ENCODE measurements around the gene TTC28.

Gene TTC28

DNA sequence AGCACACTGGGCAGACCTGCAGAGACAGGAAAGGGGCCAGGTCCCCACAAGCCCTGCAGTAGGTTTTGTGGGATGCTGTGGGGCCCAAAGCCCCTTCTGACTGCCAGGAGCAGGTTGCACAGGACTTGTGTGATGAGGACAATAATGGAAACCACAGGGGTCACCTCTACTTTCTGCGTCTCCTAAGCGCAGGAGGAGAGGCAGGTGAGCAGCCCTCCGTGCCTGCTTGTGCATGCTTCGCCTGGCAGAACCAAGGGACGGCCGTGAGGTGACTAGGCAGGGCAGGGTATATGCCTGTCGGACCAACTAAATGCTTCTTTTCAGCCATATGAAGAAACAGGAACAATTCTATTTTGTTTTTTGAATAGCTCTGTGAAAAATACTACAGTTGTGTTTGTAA is 682.7 kb downstream of the TTC28 start:
- no peaks in the 10 kb centered on the region for H3K4me1 ChIP-seq (ENCODE audit: control insufficient read depth, insufficient read depth, low read length, poor library complexity, severe bottlenecking)
- no peaks in the 10 kb centered on the region for H3K36me3 ChIP-seq (ENCODE audit: control insufficient read depth, insufficient read depth, low read length)
- H3K27me3 ChIP-seq (replicated peaks; ENCODE audit: control insufficient read depth, insufficient read depth, low read length, poor library complexity, severe bottlenecking) = no peaks in the 10 kb centered on the region
- DNase-seq = no peak
- no peak overlapping the region for H3K27ac ChIP-seq (ENCODE audit: insufficient read depth, low read length, poor library complexity, severe bottlenecking)
- H3K9me3 ChIP-seq (ENCODE audit: control insufficient read depth, low read length) = no peaks in the 10 kb centered on the region
- no peak overlapping the region for H3K4me3 ChIP-seq (ENCODE audit: insufficient read depth, low read depth, low read length, poor library complexity, severe bottlenecking)

- no peak overlapping the region for H3K27ac ChIP-seq (ENCODE audit: insufficient read depth, low read length, poor library complexity, severe bottlenecking)
- no peaks in the 10 kb centered on the region for H3K9me3 ChIP-seq (ENCODE audit: control insufficient read depth, low read length)
- H3K27me3 ChIP-seq (replicated peaks; ENCODE audit: control insufficient read depth, insufficient read depth, low read length, poor library complexity, severe bottlenecking) = no peaks in the 10 kb centered on the region
- H3K36me3 ChIP-seq (ENCODE audit: control insufficient read depth, insufficient read depth, low read length) = no peaks in the 10 kb centered on the region
- H3K4me3 ChIP-seq (ENCODE audit: insufficient read depth, low read depth, low read length, poor library complexity, severe bottlenecking) = no peak overlapping the region
- H3K4me1 ChIP-seq (ENCODE audit: control insufficient read depth, insufficient read depth, low read length, poor library complexity, severe bottlenecking) = no peaks in the 10 kb centered on the region
- no peak for DNase-seq
Observed at GRCh38 chr22:27996529-27996925, 683.1 kb downstream of the TTC28 start.

DNA sequence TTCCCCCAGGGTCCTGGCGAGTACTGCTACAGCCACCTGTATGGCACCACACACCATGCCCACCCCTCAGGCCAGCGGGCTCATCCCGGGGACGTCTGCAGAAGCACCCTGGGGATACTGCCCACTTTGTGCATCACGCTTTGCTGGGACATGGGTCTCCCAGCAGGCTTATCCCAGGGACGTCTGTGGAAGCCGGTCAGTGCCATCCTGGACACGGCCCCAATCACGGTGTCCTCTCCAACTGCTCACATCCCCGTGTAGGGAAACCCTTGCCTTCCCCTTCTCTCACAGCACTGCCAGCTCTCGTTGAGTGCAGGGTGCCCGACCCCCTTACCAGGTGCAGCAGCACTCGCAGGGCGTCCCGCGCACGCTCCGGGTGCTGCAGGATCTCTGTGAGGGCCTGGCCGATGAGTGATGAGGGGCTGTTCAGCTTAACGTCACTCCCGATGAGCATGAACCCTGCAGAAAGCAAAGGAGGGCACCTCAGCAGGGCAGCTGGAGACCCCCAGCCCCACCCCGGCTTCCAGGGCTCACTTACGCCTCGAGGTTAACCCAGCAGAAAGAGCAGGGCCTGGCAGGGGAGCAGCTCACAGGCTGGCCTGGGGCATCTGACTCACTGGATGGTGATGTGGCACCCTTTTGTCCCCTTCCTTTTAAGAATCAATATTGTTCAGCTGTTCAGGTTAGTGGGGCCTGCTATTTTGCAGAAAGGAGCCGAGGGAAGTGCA is 683.7 kb downstream of the TTC28 start:
- no peak for DNase-seq
- Histone ChIP-seq H3K36me3 (ENCODE audit: control insufficient read depth, insufficient read depth, low read length) (no peaks in the 10 kb centered on the region), H3K9me3 (ENCODE audit: control insufficient read depth, low read length) (no peaks in the 10 kb centered on the region)

DNA sequence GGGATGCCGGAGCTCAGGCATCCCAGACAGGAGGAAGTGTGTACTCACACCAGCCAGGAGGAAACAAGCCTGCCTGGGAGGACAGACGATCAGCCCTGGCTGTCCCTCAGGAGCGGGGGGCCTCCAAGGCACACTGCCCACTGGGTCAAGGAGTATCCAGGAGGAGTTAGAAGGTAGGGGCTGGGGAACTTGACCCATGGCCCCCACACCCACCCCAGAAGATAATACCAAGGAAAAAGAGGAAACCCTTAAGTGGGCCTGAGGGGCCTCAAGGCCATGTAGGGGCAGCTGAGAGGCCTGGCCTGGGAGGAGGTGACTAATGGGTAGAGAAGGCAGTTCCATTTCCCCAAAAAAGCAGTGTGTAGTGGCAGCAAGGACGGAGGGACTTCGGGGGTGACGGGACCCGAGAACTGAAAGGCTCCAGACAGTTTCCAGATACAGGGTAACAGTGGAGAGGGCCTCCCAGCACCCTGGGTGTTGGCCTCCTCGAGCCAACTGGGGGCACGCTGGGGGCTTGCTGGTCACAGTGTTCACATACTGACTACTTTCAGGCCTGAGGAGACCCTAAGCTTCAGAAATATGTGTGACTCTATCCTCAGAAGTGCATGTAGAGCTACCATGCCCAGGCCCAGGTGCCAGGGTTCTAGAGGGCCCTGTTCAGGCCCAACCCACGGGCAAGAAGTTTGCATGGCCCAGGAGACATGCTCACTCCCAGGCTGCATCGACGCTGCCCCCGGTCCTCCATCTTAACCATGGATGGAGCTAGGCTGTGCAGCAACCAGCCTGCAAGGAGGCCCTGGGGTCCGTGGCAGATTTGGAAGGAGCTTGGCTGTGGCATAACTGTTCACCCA is 684.9 kb downstream of the TTC28 start:
- Histone ChIP-seq H3K27me3 (replicated peaks; ENCODE audit: control insufficient read depth, insufficient read depth, low read length, poor library complexity, severe bottlenecking) (no peaks in the 10 kb centered on the region), H3K9me3 (ENCODE audit: control insufficient read depth, low read length) (no peaks in the 10 kb centered on the region), H3K4me1 (ENCODE audit: control insufficient read depth, insufficient read depth, low read length, poor library complexity, severe bottlenecking) (no peaks in the 10 kb centered on the region), H3K27ac (ENCODE audit: insufficient read depth, low read length, poor library complexity, severe bottlenecking) (no peak overlapping the region), H3K36me3 (ENCODE audit: control insufficient read depth, insufficient read depth, low read length) (no peaks in the 10 kb centered on the region), H3K4me3 (ENCODE audit: insufficient read depth, low read depth, low read length, poor library complexity, severe bottlenecking) (no peak overlapping the region)
- DNase-seq = no peak

More for the DNA sequence above, 683.7 kb downstream of the TTC28 start:
- Histone ChIP-seq H3K27me3 (replicated peaks; ENCODE audit: control insufficient read depth, insufficient read depth, low read length, poor library complexity, severe bottlenecking) (no peaks in the 10 kb centered on the region), H3K27ac (ENCODE audit: insufficient read depth, low read length, poor library complexity, severe bottlenecking) (no peak overlapping the region), H3K4me1 (ENCODE audit: control insufficient read depth, insufficient read depth, low read length, poor library complexity, severe bottlenecking) (no peaks in the 10 kb centered on the region), H3K4me3 (ENCODE audit: insufficient read depth, low read depth, low read length, poor library complexity, severe bottlenecking) (no peak overlapping the region)

GRCh38 chr22:27993774-27994350 is 685.8 kb downstream of the TTC28 start:
- Histone ChIP-seq H3K4me3 (ENCODE audit: insufficient read depth, low read depth, low read length, poor library complexity, severe bottlenecking) (no peak overlapping the region), H3K4me1 (ENCODE audit: control insufficient read depth, insufficient read depth, low read length, poor library complexity, severe bottlenecking) (no peaks in the 10 kb centered on the region), H3K9me3 (ENCODE audit: control insufficient read depth, low read length) (no peaks in the 10 kb centered on the region), H3K27me3 (replicated peaks; ENCODE audit: control insufficient read depth, insufficient read depth, low read length, poor library complexity, severe bottlenecking) (no peaks in the 10 kb centered on the region), H3K36me3 (ENCODE audit: control insufficient read depth, insufficient read depth, low read length) (no peaks in the 10 kb centered on the region), H3K27ac (ENCODE audit: insufficient read depth, low read length, poor library complexity, severe bottlenecking) (no peak overlapping the region)
- no peak for DNase-seq

GRCh38 chr22:27993201-27993635 is 686.4 kb downstream of the TTC28 start:
- DNase-seq = no peak
- Histone ChIP-seq H3K9me3 (ENCODE audit: control insufficient read depth, low read length) (no peaks in the 10 kb centered on the region), H3K4me1 (ENCODE audit: control insufficient read depth, insufficient read depth, low read length, poor library complexity, severe bottlenecking) (no peaks in the 10 kb centered on the region), H3K4me3 (ENCODE audit: insufficient read depth, low read depth, low read length, poor library complexity, severe bottlenecking) (no peak overlapping the region), H3K27ac (ENCODE audit: insufficient read depth, low read length, poor library complexity, severe bottlenecking) (no peak overlapping the region), H3K27me3 (replicated peaks; ENCODE audit: control insufficient read depth, insufficient read depth, low read length, poor library complexity, severe bottlenecking) (no peaks in the 10 kb centered on the region), H3K36me3 (ENCODE audit: control insufficient read depth, insufficient read depth, low read length) (no peaks in the 10 kb centered on the region)

- no peak overlapping the region for H3K27ac ChIP-seq (ENCODE audit: insufficient read depth, low read length, poor library complexity, severe bottlenecking)
- H3K9me3 ChIP-seq (ENCODE audit: control insufficient read depth, low read length) = no peaks in the 10 kb centered on the region
- DNase-seq = no peak
- H3K36me3 ChIP-seq (ENCODE audit: control insufficient read depth, insufficient read depth, low read length) = no peaks in the 10 kb centered on the region
- H3K4me3 ChIP-seq (ENCODE audit: insufficient read depth, low read depth, low read length, poor library complexity, severe bottlenecking) = no peak overlapping the region
- no peaks in the 10 kb centered on the region for H3K27me3 ChIP-seq (replicated peaks; ENCODE audit: control insufficient read depth, insufficient read depth, low read length, poor library complexity, severe bottlenecking)
- H3K4me1 ChIP-seq (ENCODE audit: control insufficient read depth, insufficient read depth, low read length, poor library complexity, severe bottlenecking) = no peaks in the 10 kb centered on the region
Observed at GRCh38 chr22:27992294-27993165, 687.1 kb downstream of the TTC28 start.

DNA sequence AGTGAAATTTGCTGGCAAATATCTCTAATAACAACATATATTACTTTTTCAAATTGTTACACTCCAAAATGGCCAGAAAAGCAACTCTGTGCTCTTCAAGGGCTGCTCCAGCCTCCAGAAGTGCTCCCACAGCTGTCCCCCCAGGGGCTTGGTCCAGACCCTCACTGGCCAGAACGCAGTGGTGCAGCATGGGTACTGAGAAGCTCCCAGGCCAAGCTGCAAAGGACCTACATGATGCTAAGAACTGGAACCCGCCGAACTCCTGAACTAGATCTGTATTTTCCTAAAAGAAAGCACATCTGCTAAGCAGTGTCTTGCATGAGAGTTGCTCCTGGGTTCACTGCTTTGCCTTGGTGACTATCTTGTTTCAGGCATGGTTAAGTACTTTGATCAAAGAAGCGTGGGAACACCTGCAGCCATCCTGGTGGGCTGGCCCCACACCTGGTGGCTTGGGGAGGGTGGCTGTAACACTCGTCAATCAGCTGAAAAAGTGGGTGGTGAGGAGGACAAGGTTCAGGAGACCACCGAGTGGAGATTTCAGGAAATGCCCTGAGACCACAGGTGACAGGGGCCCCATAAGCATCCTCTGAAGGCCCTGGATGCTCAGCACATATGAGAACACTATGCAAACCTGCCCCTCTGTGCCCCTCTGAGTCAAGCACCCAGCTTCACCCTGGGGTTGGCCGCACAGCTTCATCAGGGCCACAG is 687.9 kb downstream of the TTC28 start:
- Histone ChIP-seq H3K36me3 (ENCODE audit: control insufficient read depth, insufficient read depth, low read length) (no peaks in the 10 kb centered on the region), H3K4me1 (ENCODE audit: control insufficient read depth, insufficient read depth, low read length, poor library complexity, severe bottlenecking) (no peaks in the 10 kb centered on the region)
- DNase-seq = no peak

GRCh38 chr22:27990879-27991278 is 688.8 kb downstream of the TTC28 start:
- H3K4me3 ChIP-seq (ENCODE audit: insufficient read depth, low read depth, low read length, poor library complexity, severe bottlenecking) = no peak overlapping the region
- no peak for DNase-seq
- H3K4me1 ChIP-seq (ENCODE audit: control insufficient read depth, insufficient read depth, low read length, poor library complexity, severe bottlenecking) = no peaks in the 10 kb centered on the region
- H3K36me3 ChIP-seq (ENCODE audit: control insufficient read depth, insufficient read depth, low read length) = no peaks in the 10 kb centered on the region
- H3K27me3 ChIP-seq (replicated peaks; ENCODE audit: control insufficient read depth, insufficient read depth, low read length, poor library complexity, severe bottlenecking) = no peaks in the 10 kb centered on the region
- H3K9me3 ChIP-seq (ENCODE audit: control insufficient read depth, low read length) = no peaks in the 10 kb centered on the region
- no peak overlapping the region for H3K27ac ChIP-seq (ENCODE audit: insufficient read depth, low read length, poor library complexity, severe bottlenecking)

More for the DNA sequence above, 687.9 kb downstream of the TTC28 start:
- H3K27ac ChIP-seq (ENCODE audit: insufficient read depth, low read length, poor library complexity, severe bottlenecking) = no peak overlapping the region
- H3K27me3 ChIP-seq (replicated peaks; ENCODE audit: control insufficient read depth, insufficient read depth, low read length, poor library complexity, severe bottlenecking) = no peaks in the 10 kb centered on the region
- H3K4me3 ChIP-seq (ENCODE audit: insufficient read depth, low read depth, low read length, poor library complexity, severe bottlenecking) = no peak overlapping the region
- no peaks in the 10 kb centered on the region for H3K9me3 ChIP-seq (ENCODE audit: control insufficient read depth, low read length)
